HepG2 (cell line): ENCODE data around the gene SCARF1. TPM values are rescaled to one million over a fixed set of nuclear protein-coding genes. Genes with fewer than 3 reads are reported as not detected.

Source experiments
- FOXK2 ChIP-seq: fragments of 450-650 bp; IDR thresholded peaks from 2 replicates; pipeline ENCODE4 v1.6.1; 2016
- KLF13 ChIP-seq: sonication (generic); formaldehyde crosslinking; IDR thresholded peaks from 2 replicates; pipeline ENCODE4 v1.4.0; 2020; ENCODE audit warnings: mild to moderate bottlenecking, missing genetic modification reagents
- LCORL ChIP-seq, 2 experiments: fragments of 450-650 bp in 1 of 2; sonication (generic) in 1 of 2; formaldehyde crosslinking in 1 of 2; IDR thresholded peaks; 2 replicates each; pipeline versions ENCODE4 v1.5.0 to v1.6.1; 2017 to 2020; ENCODE audit warnings: antibody characterized with exemption in 1 of 2, missing genetic modification reagents in 1 of 2
- MEIS2 ChIP-seq: sonication (generic); formaldehyde crosslinking; IDR thresholded peaks from 2 replicates; pipeline ENCODE4 v1.9.0; 2021; ENCODE audit warnings: mild to moderate bottlenecking, missing genetic modification reagents
- NR3C1 ChIP-seq: sonication (generic); formaldehyde crosslinking; IDR thresholded peaks from 2 replicates; pipeline ENCODE4 v1.4.0; 2020; ENCODE audit warnings: missing genetic modification reagents
- SALL2 ChIP-seq: sonication (generic); formaldehyde crosslinking; IDR thresholded peaks from 2 replicates; pipeline ENCODE4 v1.8.1; 2023; ENCODE audit warnings: mild to moderate bottlenecking, missing genetic modification reagents, inconsistent platforms
- SMAD3 ChIP-seq: sonication (generic); formaldehyde crosslinking; IDR thresholded peaks from 2 replicates; pipeline ENCODE4 v1.4.0; 2020; ENCODE audit warnings: missing genetic modification reagents
- TEAD2 ChIP-seq: sonication (generic); formaldehyde crosslinking; IDR thresholded peaks from 2 replicates; pipeline ENCODE4 v1.9.0; 2021; ENCODE audit warnings: missing genetic modification reagents
- ZMYM3 ChIP-seq: sonication (generic); formaldehyde crosslinking; IDR thresholded peaks from 2 replicates; pipeline ENCODE4 v1.5.1; 2020; ENCODE audit warnings: mild to moderate bottlenecking, missing genetic modification reagents
- ZNF124 ChIP-seq: sonication (generic); formaldehyde crosslinking; IDR thresholded peaks from 2 replicates; pipeline ENCODE4 v1.4.0; 2020; ENCODE audit warnings: missing genetic modification reagents
- ZNF253 ChIP-seq: sonication (generic); formaldehyde crosslinking; IDR thresholded peaks from 2 replicates; pipeline ENCODE4 v1.8.0; 2022; ENCODE audit warnings: mild to moderate bottlenecking, missing genetic modification reagents, borderline replicate concordance
- ZNF282 ChIP-seq: fragments of 450-650 bp; IDR thresholded peaks from 2 replicates; pipeline ENCODE4 v1.6.1; 2018; ENCODE audit not compliant: partially characterized antibody
- ZNF33B ChIP-seq: sonication (generic); formaldehyde crosslinking; IDR thresholded peaks from 2 replicates; pipeline ENCODE4 v1.5.1; 2020; ENCODE audit warnings: mild to moderate bottlenecking, missing genetic modification reagents
- ZNF552 ChIP-seq: sonication (generic); formaldehyde crosslinking; IDR thresholded peaks from 2 replicates; pipeline ENCODE4 v1.9.0; 2022; ENCODE audit warnings: missing genetic modification reagents, mild to moderate bottlenecking, borderline replicate concordance
- ZNF660 ChIP-seq: sonication (generic); formaldehyde crosslinking; IDR thresholded peaks from 2 replicates; pipeline ENCODE4 v1.5.1; 2020; ENCODE audit warnings: mild to moderate bottlenecking, low read depth, missing genetic modification reagents, borderline replicate concordance
- ZNF879 ChIP-seq: sonication (generic); formaldehyde crosslinking; IDR thresholded peaks from 2 replicates; pipeline ENCODE4 v1.8.1; 2023; ENCODE audit warnings: missing genetic modification reagents
- polyA plus RNA-seq, 8 experiments: library from polyadenylated mRNA; depleted of rRNA in 3 of 8; stranded (reverse) in 7 of 8; unstranded in 1 of 8; fragments of >200 nt; fragmentation: Illumina TruSeq in 4 of 8; extraction: Trizol in 4 of 8; gene quantifications; 2 replicates each; pipeline versions ENCODE4 v1.2.1 to v1.2.3, GENCODE V29; 2011 to 2016; ENCODE audit warnings: low read depth in 4 of 8, missing spikeins in 1 of 8, mixed read lengths in 1 of 8; ENCODE audit not compliant: insufficient read depth in 1 of 8
- total RNA-seq, 5 experiments: library from RNA; depleted of rRNA; stranded (reverse); fragments of >200 nt; fragmentation: Illumina TruSeq; extraction: Trizol; gene quantifications; 2 replicates each; pipeline ENCODE4 v1.2.3, GENCODE V29; 2016; ENCODE audit warnings: low read depth in 1 of 5
- TF ChIP-seq, protein P1 (sequence below): IDR thresholded peaks from 2 replicates; pipeline ENCODE4 v1.6.1; 2018; ENCODE audit warnings: missing genetic modification reagents, mild to moderate bottlenecking, missing compliant biosample characterization
- TF ChIP-seq, protein P2 (sequence below): sonication (generic); formaldehyde crosslinking; IDR thresholded peaks from 2 replicates; pipeline ENCODE4 v1.4.0; 2020; ENCODE audit warnings: missing genetic modification reagents
- TF ChIP-seq, protein P3 (sequence below): fragments of 450-650 bp; IDR thresholded peaks from 2 replicates; pipeline ENCODE4 v1.6.1; 2016
- TF ChIP-seq, protein P4 (sequence below): sonication (generic); formaldehyde crosslinking; conservative IDR thresholded peaks from 2 replicates; pipeline ENCODE4 v1.4.0; 2020; ENCODE audit warnings: mild to moderate bottlenecking, missing genetic modification reagents, moderate library complexity

SCARF1 gene
- total and polyA plus RNA-seq, 2 of the 13 experiments (the other 11 are each of a cell fraction or from before 2014, with no cell fraction given): 0.24 to 0.71 TPM

DNA sequence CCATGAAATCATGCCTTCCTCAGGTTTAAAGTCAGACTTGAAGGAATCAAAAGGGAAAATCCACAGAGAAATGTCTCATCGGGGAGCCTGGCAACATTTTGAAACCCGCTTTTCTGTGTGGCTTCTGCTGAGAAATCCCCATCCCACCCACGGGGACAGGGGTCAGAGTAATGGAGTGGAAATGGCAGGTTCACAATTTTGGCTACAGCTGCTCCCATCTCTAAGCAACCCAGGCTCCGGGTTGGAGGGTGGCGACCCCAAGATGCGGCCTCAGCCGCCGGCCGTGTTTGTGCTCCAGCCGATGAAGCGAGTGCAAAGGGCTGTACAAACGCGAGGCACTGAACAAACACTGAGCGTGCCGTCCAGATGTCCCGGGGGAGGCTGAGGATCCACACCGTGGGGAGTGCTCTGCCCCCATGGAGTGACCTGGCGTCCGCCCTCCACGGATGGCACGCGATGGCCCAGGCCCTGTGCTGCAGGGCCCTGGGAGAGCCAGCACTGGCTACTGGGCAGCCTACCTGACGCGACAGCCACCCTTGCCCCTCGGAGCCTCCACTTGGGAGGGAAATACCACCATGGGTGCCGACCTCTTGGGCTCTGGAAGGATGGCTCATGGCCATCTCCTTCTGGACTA lies 39.1 kb downstream of the SCARF1 start (continued):
- no peak for TF ChIP-seq MEIS2
- no peak for TF ChIP-seq NR3C1 (CRISPR knock-in tag)
- TF ChIP-seq ZNF552 (CRISPR knock-in tag): no peak
- no peak for TF ChIP-seq ZNF660 (CRISPR knock-in tag)
- no peak for TF ChIP-seq ZNF253 (CRISPR knock-in tag)
- TF ChIP-seq, protein P1, sequence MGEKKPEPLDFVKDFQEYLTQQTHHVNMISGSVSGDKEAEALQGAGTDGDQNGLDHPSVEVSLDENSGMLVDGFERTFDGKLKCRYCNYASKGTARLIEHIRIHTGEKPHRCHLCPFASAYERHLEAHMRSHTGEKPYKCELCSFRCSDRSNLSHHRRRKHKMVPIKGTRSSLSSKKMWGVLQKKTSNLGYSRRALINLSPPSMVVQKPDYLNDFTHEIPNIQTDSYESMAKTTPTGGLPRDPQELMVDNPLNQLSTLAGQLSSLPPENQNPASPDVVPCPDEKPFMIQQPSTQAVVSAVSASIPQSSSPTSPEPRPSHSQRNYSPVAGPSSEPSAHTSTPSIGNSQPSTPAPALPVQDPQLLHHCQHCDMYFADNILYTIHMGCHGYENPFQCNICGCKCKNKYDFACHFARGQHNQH (CRISPR knock-in tag): 0 out of 2 replicates have a peak, but pooled peaks have one; percentile 44
- TF ChIP-seq, protein P2, sequence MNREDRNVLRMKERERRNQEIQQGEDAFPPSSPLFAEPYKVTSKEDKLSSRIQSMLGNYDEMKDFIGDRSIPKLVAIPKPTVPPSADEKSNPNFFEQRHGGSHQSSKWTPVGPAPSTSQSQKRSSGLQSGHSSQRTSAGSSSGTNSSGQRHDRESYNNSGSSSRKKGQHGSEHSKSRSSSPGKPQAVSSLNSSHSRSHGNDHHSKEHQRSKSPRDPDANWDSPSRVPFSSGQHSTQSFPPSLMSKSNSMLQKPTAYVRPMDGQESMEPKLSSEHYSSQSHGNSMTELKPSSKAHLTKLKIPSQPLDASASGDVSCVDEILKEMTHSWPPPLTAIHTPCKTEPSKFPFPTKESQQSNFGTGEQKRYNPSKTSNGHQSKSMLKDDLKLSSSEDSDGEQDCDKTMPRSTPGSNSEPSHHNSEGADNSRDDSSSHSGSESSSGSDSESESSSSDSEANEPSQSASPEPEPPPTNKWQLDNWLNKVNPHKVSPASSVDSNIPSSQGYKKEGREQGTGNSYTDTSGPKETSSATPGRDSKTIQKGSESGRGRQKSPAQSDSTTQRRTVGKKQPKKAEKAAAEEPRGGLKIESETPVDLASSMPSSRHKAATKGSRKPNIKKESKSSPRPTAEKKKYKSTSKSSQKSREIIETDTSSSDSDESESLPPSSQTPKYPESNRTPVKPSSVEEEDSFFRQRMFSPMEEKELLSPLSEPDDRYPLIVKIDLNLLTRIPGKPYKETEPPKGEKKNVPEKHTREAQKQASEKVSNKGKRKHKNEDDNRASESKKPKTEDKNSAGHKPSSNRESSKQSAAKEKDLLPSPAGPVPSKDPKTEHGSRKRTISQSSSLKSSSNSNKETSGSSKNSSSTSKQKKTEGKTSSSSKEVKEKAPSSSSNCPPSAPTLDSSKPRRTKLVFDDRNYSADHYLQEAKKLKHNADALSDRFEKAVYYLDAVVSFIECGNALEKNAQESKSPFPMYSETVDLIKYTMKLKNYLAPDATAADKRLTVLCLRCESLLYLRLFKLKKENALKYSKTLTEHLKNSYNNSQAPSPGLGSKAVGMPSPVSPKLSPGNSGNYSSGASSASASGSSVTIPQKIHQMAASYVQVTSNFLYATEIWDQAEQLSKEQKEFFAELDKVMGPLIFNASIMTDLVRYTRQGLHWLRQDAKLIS (CRISPR knock-in tag): no peak
- TF ChIP-seq, protein P3, sequence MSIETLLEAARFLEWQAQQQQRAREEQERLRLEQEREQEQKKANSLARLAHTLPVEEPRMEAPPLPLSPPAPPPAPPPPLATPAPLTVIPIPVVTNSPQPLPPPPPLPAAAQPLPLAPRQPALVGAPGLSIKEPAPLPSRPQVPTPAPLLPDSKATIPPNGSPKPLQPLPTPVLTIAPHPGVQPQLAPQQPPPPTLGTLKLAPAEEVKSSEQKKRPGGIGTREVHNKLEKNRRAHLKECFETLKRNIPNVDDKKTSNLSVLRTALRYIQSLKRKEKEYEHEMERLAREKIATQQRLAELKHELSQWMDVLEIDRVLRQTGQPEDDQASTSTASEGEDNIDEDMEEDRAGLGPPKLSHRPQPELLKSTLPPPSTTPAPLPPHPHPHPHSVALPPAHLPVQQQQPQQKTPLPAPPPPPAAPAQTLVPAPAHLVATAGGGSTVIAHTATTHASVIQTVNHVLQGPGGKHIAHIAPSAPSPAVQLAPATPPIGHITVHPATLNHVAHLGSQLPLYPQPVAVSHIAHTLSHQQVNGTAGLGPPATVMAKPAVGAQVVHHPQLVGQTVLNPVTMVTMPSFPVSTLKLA: no peak
- no peak for TF ChIP-seq ZNF33B (CRISPR knock-in tag)
- TF ChIP-seq SALL2: no peak
- peak; percentile 54; the same call in 1 of the 2 replicates for TF ChIP-seq ZMYM3 (CRISPR knock-in tag)
- TF ChIP-seq KLF13 (CRISPR knock-in tag): no peak
- TF ChIP-seq ZNF124 (CRISPR knock-in tag): no peak
- no peak for TF ChIP-seq ZNF879 (CRISPR knock-in tag)
- no peak for TF ChIP-seq TEAD2 (CRISPR knock-in tag)
- no peak for TF ChIP-seq FOXK2
- no peak for TF ChIP-seq LCORL (IDR thresholded peaks at IDR 0.05)
- TF ChIP-seq LCORL (CRISPR knock-in tag; IDR thresholded peaks at IDR 0.05): peak; percentile 78
- TF ChIP-seq, protein P4, sequence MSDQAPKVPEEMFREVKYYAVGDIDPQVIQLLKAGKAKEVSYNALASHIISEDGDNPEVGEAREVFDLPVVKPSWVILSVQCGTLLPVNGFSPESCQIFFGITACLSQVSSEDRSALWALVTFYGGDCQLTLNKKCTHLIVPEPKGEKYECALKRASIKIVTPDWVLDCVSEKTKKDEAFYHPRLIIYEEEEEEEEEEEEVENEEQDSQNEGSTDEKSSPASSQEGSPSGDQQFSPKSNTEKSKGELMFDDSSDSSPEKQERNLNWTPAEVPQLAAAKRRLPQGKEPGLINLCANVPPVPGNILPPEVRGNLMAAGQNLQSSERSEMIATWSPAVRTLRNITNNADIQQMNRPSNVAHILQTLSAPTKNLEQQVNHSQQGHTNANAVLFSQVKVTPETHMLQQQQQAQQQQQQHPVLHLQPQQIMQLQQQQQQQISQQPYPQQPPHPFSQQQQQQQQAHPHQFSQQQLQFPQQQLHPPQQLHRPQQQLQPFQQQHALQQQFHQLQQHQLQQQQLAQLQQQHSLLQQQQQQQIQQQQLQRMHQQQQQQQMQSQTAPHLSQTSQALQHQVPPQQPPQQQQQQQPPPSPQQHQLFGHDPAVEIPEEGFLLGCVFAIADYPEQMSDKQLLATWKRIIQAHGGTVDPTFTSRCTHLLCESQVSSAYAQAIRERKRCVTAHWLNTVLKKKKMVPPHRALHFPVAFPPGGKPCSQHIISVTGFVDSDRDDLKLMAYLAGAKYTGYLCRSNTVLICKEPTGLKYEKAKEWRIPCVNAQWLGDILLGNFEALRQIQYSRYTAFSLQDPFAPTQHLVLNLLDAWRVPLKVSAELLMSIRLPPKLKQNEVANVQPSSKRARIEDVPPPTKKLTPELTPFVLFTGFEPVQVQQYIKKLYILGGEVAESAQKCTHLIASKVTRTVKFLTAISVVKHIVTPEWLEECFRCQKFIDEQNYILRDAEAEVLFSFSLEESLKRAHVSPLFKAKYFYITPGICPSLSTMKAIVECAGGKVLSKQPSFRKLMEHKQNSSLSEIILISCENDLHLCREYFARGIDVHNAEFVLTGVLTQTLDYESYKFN: peak; percentile 72
- no peak for TF ChIP-seq SMAD3 (CRISPR knock-in tag)
- no peak for TF ChIP-seq ZNF282
